OCI-LY7 (cell line): ENCODE results near the gene GATAD2A. TPM values are rescaled to one million over a fixed set of nuclear protein-coding genes. Genes with fewer than 3 reads are reported as not detected.

Experiments
- BruUV-seq: library from RNA; stranded (reverse); fragments of 400-500 nt; replicated peaks from 2 replicates; lab custom pipeline; 2021; lab: Mats Ljungman, UMichigan
- CTCF ChIA-PET: fragments of 300-600 bp; sonication (Branson Sonifier 250); formaldehyde crosslinking; loops from one replicate; lab custom pipeline; 2022; ENCODE audit warnings: antibody characterized with exemption; ENCODE audit not compliant: unreplicated experiment; lab: Charles Lee
- POLR2A ChIA-PET: fragments of 300-600 bp; sonication (Branson Sonifier 250); formaldehyde crosslinking; loops from one replicate; lab custom pipeline; 2022; ENCODE audit warnings: antibody characterized with exemption; lab: Charles Lee
- DNase-seq: peaks from one replicate; pipeline ENCODE4 v3.0.0-alpha.2; 2015; ENCODE audit warnings: low spot score
- H2AFZ ChIP-seq: fragments of 200-600 bp; sonication (generic), shearing (Covaris generic); 2 replicates; pipeline ENCODE4 v1.6.1; 2014; ENCODE audit warnings: mild to moderate bottlenecking, antibody characterized with exemption, low read length, moderate library complexity
- H3K27ac ChIP-seq: fragments of 200-600 bp; sonication (generic); 2 replicates; pipeline ENCODE4 v1.5.1; 2014; ENCODE audit warnings: mixed run types, low read depth, mild to moderate bottlenecking, moderate library complexity, low read length, inconsistent platforms; ENCODE audit not compliant: poor library complexity, severe bottlenecking
- H3K36me3 ChIP-seq: fragments of 200-600 bp; sonication (generic); 2 replicates; pipeline ENCODE4 v1.6.1; 2014; ENCODE audit warnings: mild to moderate bottlenecking, antibody characterized with exemption, low read length, moderate library complexity, mixed read lengths; ENCODE audit not compliant: insufficient read depth
- H3K4me1 ChIP-seq: fragments of 200-600 bp; sonication (generic); 2 replicates; pipeline ENCODE4 v1.5.1; 2014; ENCODE audit warnings: mild to moderate bottlenecking, low read length; ENCODE audit not compliant: insufficient read depth, poor library complexity, severe bottlenecking
- H3K4me2 ChIP-seq: fragments of 200-600 bp; sonication (generic); 2 replicates; pipeline ENCODE4 v1.6.1; 2014; ENCODE audit warnings: mild to moderate bottlenecking, low read length
- H3K4me3 ChIP-seq: fragments of 200-600 bp; sonication (generic); 2 replicates; pipeline ENCODE4 v1.5.1; 2014; ENCODE audit warnings: mild to moderate bottlenecking, low read depth, low read length; ENCODE audit not compliant: poor library complexity, severe bottlenecking
- H3K79me2 ChIP-seq: fragments of 200-600 bp; sonication (generic); 2 replicates; pipeline ENCODE4 v1.6.1; 2016; ENCODE audit warnings: low read depth, mild to moderate bottlenecking, low read length, moderate library complexity, mixed read lengths; ENCODE audit not compliant: insufficient read depth
- H3K9me2 ChIP-seq: fragments of 200-600 bp; sonication (generic); 2 replicates; pipeline ENCODE4 v1.6.1; 2016; ENCODE audit warnings: mild to moderate bottlenecking, low read length, mixed read lengths; ENCODE audit not compliant: insufficient read depth
- H3K9me3 ChIP-seq: fragments of 200-600 bp; sonication (generic); 2 replicates; pipeline ENCODE4 v1.6.1; 2014; ENCODE audit warnings: mild to moderate bottlenecking, mixed run types, low read length, mixed read lengths
- H4K20me1 ChIP-seq: fragments of 200-600 bp; sonication (generic); 2 replicates; pipeline ENCODE4 v1.6.1; 2014; ENCODE audit warnings: mild to moderate bottlenecking, antibody characterized with exemption, low read length, moderate library complexity, mixed read lengths; ENCODE audit not compliant: insufficient read depth
- CTCF ChIP-seq: fragments of 200-600 bp; sonication (generic); conservative IDR thresholded peaks from 2 replicates; pipeline ENCODE4 v1.5.1; 2014; ENCODE audit warnings: mild to moderate bottlenecking, antibody characterized with exemption, low read length, moderate library complexity, mixed read lengths
- EZH2phosphoT487 ChIP-seq: fragments of 200-600 bp; sonication (generic); IDR thresholded peaks from 2 replicates; pipeline ENCODE4 v1.6.1; 2018; ENCODE audit warnings: low read depth, borderline replicate concordance, mild to moderate bottlenecking, mixed run types, antibody characterized with exemption, low read length, moderate library complexity, mixed read lengths
- intact Hi-C: fragments of 100-400 bp; cut with micrococcal nuclease; formaldehyde crosslinking; loops from one replicate; pipeline ENCODE4 v1.10.0; 2022; ENCODE audit not compliant: unreplicated experiment
- total RNA-seq, 2 experiments: library from RNA; depleted of rRNA in 1 of 2; stranded (reverse); fragments of >200 nt in 1 of 2; shearing (Covaris generic) in 1 of 2; gene quantifications; 2 replicates each; pipeline ENCODE4 v1.2.3, GENCODE V29; 2014 to 2022

The GATAD2A gene
- total RNA-seq, 2 experiments from 2014 or later = 62.8 to 156 TPM

GRCh38 chr19:19429361-19429760, 23.9 kb downstream of the GATAD2A start:
- intact Hi-C loops = no loop called here
- H3K9me2 ChIP-seq = no peaks in the 10 kb centered on the region
- no peak overlapping the region for H3K4me2 ChIP-seq
- TF ChIP-seq EZH2phosphoT487 = no peak
- TF ChIP-seq CTCF = no peak
- BruUV-seq = no TSS peak
- H3K36me3 ChIP-seq = peaks cover 29% of the 10 kb centered on the region
- no peak for DNase-seq
- no peaks in the 10 kb centered on the region for H3K9me3 ChIP-seq
- H4K20me1 ChIP-seq = peaks cover 25% of the 10 kb centered on the region
- peaks cover 99% of the 10 kb centered on the region for H3K79me2 ChIP-seq
- POLR2A ChIA-PET = interaction anchor here (0.6 to 1.0 kb wide), 2 partner anchors 14 to 261 kb away, joined by 3 read pairs; no protein-coding TSS in a partner anchor
- H3K4me3 ChIP-seq = no peak overlapping the region
- CTCF ChIA-PET = no interaction called here
- H3K4me1 ChIP-seq = peaks cover 4% of the 10 kb centered on the region
- no peak overlapping the region for H3K27ac ChIP-seq
- no peak overlapping the region for H2AFZ ChIP-seq

- no TSS peak for BruUV-seq
- Histone ChIP-seq H3K9me3 (no peaks in the 10 kb centered on the region), H4K20me1 (peaks cover 21% of the 10 kb centered on the region), H2AFZ (no peak overlapping the region), H3K79me2 (peaks cover 96% of the 10 kb centered on the region), H3K36me3 (peaks cover 52% of the 10 kb centered on the region), H3K4me3 (no peak overlapping the region), H3K4me1 (peaks cover 4% of the 10 kb centered on the region), H3K4me2 (no peak overlapping the region), H3K27ac (no peak overlapping the region), H3K9me2 (no peaks in the 10 kb centered on the region)
- TF ChIP-seq EZH2phosphoT487 = no peak
- no peak for TF ChIP-seq CTCF
- CTCF ChIA-PET = no interaction called here
- intact Hi-C loops = no loop called here
- POLR2A ChIA-PET = no interaction called here
- DNase-seq = no peak
Measured at GRCh38 chr19:19432732-19433131, 27.3 kb downstream of the GATAD2A start.

GRCh38 chr19:19433666-19434213, 28.3 kb downstream of the GATAD2A start:
- ChIA-PET POLR2A (interaction anchor here (0.7 to 1.3 kb wide), 2 partner anchors 9 to 1541 kb away, joined by 3 read pairs; no protein-coding TSS in a partner anchor), CTCF (interaction anchor here (0.6 kb wide), 1 partner anchor 11 kb away, joined by 5 read pairs; no protein-coding TSS in a partner anchor)
- Histone ChIP-seq H3K4me3 (no peak overlapping the region), H3K27ac (no peak overlapping the region), H3K4me2 (no peak overlapping the region), H2AFZ (no peak overlapping the region), H4K20me1 (peaks cover 21% of the 10 kb centered on the region), H3K9me2 (no peaks in the 10 kb centered on the region), H3K79me2 (peaks cover 96% of the 10 kb centered on the region), H3K36me3 (peaks cover 52% of the 10 kb centered on the region), H3K4me1 (peaks cover 4% of the 10 kb centered on the region), H3K9me3 (no peaks in the 10 kb centered on the region)
- no peak for TF ChIP-seq CTCF
- no peak for TF ChIP-seq EZH2phosphoT487
- no peak for DNase-seq
- no TSS peak for BruUV-seq
- intact Hi-C loops = no loop called here
